Activated CD8-positive, alpha-beta memory T cell treated with anti-CD3 and anti-CD28 coated beads, Interleukin-2, amount 50 U/mL, for 4 hours (primary cell): ENCODE results near the gene PGM2L1.
"Not testable (repeated sequence)": the region's sequence is repeated elsewhere in the genome, so short reads cannot be mapped to it uniquely, and the experiment has no call there.

ENCODE experiments used
- DNase-seq: peaks from one replicate; pipeline ENCODE4 v3.0.0-alpha.2; 2020

PGM2L1 gene

DNA sequence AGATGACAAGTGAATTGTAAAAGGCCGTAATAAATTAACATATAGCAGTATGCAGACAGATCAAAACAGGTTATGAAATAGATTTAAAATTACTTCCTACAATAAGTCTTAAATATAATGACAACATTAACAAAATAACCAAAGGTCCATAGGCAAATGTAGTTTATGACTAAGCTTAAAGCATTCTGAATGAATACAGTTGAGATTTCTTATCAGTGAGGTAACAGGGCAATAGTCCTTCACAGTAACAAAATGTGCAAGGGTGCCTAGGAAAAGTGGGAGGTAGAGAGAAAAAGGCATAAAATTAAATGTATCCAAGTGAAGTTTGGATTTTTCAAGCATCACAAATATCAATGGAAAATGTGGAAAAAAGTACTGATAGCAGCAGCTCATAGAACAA lies 65.9 kb downstream of the PGM2L1 start:
- DNase-seq: no peak

- DNase-seq: not testable (repeated sequence)
These were observed 67.2 kb downstream of the PGM2L1 start for GRCh38 chr11:74331000-74331399.

GRCh38 chr11:74330075-74330858 lies 68.0 kb downstream of the PGM2L1 start:
- no peak for DNase-seq

DNA sequence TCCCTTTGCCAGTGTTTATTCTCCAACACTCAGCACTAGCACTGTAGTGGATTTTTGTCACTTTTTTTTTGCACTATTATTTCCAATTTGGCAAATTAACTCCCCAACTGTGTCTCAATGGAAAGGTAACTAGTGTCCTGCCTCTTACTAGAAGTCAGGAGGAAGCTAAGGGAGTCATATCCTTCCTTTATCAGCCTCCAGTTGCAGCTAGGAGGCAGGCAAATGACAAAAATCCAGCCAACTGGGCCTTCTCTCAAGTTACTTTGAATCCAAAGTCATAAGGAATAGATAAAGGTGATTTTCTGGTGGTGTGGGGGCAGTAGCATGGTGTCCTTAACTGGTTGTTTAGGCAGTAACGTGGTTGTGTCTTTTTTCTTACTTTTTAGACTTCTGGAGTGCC lies 71.2 kb downstream of the PGM2L1 start:
- no peak for DNase-seq

GRCh38 chr11:74326665-74327064 lies 71.6 kb downstream of the PGM2L1 start:
- DNase-seq: no peak

DNA sequence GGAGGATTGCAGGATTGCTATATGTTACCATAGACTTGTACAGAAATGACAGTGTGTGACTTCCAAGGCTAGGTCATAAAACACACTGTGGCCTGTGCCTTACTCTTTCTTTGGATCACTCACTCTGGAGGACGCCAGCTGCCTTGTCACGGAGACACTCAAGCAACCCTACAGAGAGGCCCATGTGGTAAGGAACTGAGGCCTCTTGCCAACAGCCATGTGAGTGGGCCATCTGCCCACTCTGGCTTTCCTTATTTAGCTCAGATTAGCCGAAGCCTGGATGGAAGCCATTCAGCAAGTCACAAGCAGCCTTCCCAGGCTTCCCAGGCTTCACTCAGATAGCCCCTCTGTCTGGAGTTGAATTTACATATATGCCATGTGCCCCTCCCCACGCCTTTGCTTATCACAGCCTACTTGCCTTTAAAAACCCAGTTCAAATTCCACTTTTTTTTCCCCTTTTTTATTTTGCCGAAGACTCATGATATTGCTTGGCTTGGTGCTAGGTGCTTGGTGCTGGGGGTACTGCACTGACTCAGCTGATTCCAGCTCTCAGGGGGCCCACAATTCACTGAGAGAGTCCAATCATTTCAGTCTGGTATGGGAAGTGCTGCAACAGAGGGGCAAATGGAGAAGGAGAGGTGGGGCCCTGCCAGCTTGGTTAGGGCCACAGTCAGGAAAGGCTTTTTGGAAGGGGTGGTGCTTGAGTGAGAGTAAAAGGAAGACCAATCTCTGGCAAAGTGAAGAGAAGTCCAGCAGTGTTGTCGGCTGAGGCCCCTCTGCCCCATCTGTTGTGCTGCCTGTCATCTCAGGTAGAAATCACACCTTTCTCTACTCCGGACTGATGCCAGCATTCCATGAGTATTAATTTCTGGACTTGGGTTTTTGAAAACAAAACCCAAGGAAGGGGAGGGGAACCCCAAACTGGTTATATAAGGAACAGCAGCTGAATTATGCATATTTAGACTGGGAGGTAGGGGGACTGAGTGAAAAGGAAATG lies 72.3 kb downstream of the PGM2L1 start:
- DNase-seq: no peak

- no peak for DNase-seq
These were observed 75.6 kb downstream of the PGM2L1 start for GRCh38 chr11:74322667-74323066.

- DNase-seq: no peak
These were observed 76.6 kb downstream of the PGM2L1 start for GRCh38 chr11:74321487-74322188.

GRCh38 chr11:74320538-74320937 lies 77.7 kb downstream of the PGM2L1 start:
- no peak for DNase-seq

DNA sequence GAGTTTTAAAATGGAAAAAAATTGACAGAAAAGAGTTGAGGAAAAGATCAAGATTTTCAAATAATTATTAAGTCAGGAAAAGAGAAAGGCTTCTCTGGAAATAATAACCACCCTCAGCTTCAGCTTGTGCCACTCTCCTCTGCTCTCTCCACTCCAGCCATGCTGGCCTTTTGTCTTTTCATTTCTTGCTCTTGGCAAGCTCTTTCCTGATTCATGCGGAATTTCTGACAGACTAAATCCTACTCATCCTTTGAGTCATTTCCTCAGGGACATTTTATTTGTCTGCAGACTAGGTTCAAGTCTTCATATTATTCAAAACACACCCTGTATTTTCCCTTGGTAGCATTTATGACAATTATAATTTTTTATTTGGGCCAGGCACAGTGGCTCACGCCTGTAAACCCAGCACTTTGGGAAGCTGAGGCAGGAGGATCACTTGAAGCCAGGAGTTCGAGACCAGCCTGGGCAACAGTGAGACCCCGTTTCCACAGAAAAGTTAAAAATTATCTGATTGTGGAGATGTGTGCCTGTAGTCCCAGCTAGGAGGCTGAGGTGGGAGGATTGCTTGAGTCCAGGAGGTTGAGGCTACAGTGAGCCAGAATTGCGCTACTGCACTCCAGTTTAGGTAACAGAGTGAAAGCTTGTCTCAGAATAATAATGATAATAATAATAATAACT lies 79.0 kb downstream of the PGM2L1 start:
- no peak for DNase-seq

GRCh38 chr11:74318241-74318932 lies 79.8 kb downstream of the PGM2L1 start:
- no peak for DNase-seq

DNA sequence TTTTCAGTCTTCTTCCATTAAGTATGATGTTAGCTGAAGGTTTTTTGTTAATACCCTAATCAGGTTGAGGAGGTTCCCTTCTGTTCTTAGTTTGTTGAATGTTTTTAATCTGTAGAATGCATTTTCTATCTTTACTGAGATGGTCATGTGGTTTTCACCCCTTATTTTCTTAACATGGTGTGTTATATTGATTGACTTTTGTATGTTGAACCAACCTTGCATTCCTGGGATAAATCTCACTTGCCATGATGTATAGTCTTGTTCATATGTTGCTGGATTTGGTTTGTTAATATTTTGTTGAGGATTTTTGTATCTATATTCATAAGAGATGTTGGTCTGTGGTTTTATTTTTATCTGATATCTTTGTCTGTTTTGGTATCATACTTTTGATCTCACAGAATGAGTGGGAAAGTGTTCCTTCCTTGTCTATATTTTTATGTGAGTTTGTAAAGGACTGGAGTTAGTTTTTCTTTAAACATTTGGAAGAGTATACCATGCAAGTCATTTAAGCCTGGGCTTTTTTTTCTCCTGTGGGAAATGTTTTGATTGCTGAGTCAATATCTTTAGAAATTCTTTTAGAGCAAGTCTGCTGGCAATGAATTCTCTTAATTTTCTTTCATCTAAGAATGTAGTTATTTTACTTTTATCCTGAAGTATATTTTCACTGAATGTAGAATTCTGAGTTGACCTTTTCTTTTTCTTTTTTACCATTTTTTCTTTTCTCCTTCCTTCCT lies 81.3 kb downstream of the PGM2L1 start:
- DNase-seq: no peak

DNA sequence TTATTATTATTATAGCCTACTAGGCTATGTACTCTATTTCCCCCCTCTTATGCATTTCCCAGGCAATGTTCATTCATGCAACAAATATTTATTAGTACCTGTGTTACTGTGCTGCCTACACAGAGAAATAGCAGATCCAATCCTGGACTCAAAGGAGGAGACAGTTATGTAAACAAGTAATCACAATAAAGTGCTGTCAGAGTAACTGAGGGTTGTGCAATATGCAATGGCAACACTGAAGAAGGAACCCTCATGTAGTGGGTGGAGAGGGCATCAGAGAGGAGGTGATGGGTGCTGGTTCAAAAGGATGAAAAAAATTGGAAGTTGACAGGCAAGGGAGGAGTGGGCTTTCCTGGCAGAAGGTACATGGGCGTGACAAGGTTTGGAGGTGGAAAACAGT lies 85.9 kb downstream of the PGM2L1 start:
- DNase-seq: no peak

- DNase-seq: peak; percentile 29
These were observed 86.8 kb downstream of the PGM2L1 start, which contains the start of gene P4HA3 for GRCh38 chr11:74311352-74311926. TSS of gene P4HA3 (minus strand) at chr11:74311640. CDS start at chr11:74311611, 29 bp downstream.

- DNase-seq: no peak
These were observed 87.4 kb downstream of the PGM2L1 start for GRCh38 chr11:74310857-74311256.

- DNase-seq: no peak
These were observed 90.8 kb downstream of the PGM2L1 start for GRCh38 chr11:74307434-74307833.

DNA sequence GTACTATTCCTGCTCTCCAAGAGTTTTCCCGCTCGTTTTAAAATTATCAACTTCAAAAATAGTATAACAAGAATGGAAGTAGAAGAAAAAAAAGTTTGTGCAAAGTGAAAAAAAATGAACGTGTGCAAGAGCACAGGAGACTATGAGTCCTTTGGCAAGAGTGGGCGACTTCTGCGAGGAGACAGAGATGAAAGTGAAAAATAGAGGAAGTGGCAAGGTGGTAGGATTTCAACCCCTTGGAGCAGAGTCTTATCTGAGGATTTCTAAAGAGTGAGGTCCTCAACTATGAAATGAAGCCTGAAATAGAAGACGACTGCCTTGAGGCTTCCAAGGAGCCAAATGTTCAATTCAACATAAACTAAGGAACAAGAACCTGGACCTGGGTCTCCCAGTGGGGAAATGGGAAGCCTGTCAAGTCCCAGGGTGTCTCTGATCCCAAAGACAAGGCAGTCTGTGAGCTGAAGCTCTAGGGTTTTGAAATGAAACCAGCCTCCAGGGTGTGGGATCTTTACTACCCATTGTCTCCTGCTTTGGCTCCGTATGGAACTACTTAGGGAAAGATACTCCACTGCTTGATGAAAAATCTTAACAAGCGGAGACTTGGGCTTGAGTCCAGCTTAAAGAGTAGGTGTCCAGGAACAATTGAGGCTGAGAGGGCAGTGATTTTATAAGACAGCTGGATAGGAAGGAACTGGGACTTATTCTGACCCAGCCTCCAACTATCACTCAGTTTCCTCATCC lies 91.6 kb downstream of the PGM2L1 start:
- DNase-seq: no peak

DNA sequence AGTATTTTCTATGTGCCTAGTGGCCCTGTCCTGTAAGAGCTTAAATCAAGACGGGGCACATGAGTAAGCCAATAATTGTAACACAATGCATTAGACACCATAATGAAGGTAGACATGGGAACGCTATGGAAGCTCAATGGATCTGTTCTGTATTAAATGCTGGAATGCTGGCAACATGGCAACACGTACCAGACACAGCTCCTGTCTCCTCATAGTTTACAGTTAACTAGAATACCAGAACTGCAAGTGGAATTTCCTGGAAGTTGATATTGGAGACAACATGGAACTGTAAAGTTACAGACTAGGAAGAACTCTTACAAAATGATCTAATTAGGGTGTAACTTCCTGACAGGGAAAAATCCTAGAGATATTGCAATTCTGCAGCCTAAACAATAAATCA lies 99.2 kb downstream of the PGM2L1 start:
- no peak for DNase-seq

- no peak for DNase-seq
These were observed 100.7 kb downstream of the PGM2L1 start for GRCh38 chr11:74297484-74297883.

- no peak for DNase-seq
These were observed 109.3 kb downstream of the PGM2L1 start for GRCh38 chr11:74288911-74289310.
